Mammary epithelial cell (primary cell): ENCODE results near the gene SMYD3.

ENCODE experiments used
- EZH2 ChIP-seq: IDR thresholded peaks from 2 replicates; pipeline ENCODE4 v1.6.1; 2012; ENCODE audit warnings: low read length, inconsistent platforms, borderline replicate concordance
- TF ChIP-seq, protein P1 (sequence below), 2 donors: IDR thresholded peaks in 1 of 2; conservative IDR thresholded peaks in 1 of 2; 2 replicates each; pipeline ENCODE4 v1.5.1; 2011 to 2012; ENCODE audit warnings: inconsistent platforms in 2 of 2, low read length in 2 of 2, mild to moderate bottlenecking in 2 of 2, control low read depth in 1 of 2, low read depth in 1 of 2; ENCODE audit not compliant: insufficient read depth in 1 of 2; ENCODE audit errors: extremely low read depth in 1 of 2

DNA sequence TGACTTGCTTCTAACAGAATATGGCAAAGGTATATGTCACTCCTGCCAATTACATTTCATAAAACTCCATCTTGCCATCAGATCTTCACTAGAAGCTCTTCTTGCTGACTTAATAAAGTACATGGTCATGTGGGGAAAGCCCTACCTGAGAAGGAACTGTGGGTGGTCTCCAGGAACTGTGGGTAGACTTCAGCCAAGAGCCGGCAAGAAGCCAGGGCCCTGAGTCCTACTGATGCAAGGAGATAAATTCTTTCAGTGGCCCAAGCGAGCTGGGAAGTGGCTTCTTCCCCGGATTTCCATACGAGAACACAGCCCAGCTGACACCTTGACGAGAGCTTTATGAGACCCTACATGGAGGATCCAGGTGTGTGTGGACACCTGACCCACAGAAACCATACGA, 228.7 kb downstream of the SMYD3 start:
- TF ChIP-seq, protein P1, sequence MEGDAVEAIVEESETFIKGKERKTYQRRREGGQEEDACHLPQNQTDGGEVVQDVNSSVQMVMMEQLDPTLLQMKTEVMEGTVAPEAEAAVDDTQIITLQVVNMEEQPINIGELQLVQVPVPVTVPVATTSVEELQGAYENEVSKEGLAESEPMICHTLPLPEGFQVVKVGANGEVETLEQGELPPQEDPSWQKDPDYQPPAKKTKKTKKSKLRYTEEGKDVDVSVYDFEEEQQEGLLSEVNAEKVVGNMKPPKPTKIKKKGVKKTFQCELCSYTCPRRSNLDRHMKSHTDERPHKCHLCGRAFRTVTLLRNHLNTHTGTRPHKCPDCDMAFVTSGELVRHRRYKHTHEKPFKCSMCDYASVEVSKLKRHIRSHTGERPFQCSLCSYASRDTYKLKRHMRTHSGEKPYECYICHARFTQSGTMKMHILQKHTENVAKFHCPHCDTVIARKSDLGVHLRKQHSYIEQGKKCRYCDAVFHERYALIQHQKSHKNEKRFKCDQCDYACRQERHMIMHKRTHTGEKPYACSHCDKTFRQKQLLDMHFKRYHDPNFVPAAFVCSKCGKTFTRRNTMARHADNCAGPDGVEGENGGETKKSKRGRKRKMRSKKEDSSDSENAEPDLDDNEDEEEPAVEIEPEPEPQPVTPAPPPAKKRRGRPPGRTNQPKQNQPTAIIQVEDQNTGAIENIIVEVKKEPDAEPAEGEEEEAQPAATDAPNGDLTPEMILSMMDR (conservative IDR thresholded peaks at IDR 0.05 in 1 of 2, IDR thresholded peaks at IDR 0.05 in 1 of 2; ENCODE audit: extremely low read depth in 1 of 2, insufficient read depth in 1 of 2, low read depth in 1 of 2, low read length in 2 of 2): no peak
- no peak for TF ChIP-seq EZH2
